ENCODE results near the gene ZDHHC18. TPM values are rescaled to one million over a fixed set of nuclear protein-coding genes. Genes with fewer than 3 reads are reported as not detected.

ZDHHC18 gene
- total RNA-seq, 4 donors from 2014 or later, result 14.1 to 28.4 (median 18.8) TPM

DNA sequence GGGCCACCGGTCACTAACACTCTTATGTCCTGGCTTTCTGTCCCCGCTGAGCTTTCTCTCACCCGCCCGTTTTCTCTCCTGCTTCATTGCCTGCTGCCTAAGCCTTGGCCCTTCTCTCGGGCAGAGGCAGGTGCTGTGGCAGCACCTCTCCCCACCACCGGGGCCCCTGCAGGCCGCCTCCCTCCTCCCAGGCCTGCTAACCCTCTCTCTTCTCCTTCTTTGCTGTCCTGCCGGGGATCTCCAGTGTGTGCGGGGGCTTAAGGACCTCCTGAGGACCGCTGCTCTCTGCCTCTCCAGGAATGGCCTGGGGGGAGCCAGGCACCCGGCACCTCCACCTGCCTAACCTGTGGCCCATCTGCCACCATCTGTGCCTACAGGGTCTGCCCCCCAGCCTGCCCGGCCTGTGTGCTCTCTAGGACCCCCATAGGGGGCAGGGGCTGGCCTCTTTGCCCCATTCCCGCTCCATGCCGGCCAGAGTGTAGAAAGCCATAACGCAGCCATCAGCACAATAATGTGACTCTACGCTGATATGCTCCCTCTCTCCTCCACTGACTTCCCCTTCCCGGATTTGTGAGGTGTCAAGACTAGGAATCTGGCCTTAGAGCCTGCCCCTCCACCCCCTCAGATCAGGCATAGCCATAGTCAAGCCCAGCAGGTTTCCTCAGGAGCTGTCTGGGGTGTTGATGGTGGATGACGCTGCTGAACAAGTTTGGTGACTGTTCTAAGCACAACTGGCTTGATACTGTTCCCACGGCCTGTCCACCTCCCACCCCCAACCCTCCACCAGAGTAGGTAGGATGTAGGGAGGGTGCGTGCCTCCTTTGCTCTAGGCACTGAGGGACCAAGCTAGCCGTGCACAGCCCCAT is 30.3 kb downstream of the ZDHHC18 start:
- TF ChIP-seq POLR2A (IDR thresholded peaks at IDR 0.05), result no peak
- TF ChIP-seq, protein P1, sequence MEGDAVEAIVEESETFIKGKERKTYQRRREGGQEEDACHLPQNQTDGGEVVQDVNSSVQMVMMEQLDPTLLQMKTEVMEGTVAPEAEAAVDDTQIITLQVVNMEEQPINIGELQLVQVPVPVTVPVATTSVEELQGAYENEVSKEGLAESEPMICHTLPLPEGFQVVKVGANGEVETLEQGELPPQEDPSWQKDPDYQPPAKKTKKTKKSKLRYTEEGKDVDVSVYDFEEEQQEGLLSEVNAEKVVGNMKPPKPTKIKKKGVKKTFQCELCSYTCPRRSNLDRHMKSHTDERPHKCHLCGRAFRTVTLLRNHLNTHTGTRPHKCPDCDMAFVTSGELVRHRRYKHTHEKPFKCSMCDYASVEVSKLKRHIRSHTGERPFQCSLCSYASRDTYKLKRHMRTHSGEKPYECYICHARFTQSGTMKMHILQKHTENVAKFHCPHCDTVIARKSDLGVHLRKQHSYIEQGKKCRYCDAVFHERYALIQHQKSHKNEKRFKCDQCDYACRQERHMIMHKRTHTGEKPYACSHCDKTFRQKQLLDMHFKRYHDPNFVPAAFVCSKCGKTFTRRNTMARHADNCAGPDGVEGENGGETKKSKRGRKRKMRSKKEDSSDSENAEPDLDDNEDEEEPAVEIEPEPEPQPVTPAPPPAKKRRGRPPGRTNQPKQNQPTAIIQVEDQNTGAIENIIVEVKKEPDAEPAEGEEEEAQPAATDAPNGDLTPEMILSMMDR (IDR thresholded peaks at IDR 0.05), result no peak
- H3K4me3 ChIP-seq (ENCODE audit: low read depth, poor library complexity, severe bottlenecking), result no peak overlapping the region
- intact Hi-C loops (cut with DNase I; ENCODE audit: low total_unique reads), result no loop called here
- 58 to 60% methylated on average over 21 of the region's 21 CpGs for WGBS, 2 donors
- no peak for DNase-seq (ENCODE audit: low spot score in 2 of 2)

DNA sequence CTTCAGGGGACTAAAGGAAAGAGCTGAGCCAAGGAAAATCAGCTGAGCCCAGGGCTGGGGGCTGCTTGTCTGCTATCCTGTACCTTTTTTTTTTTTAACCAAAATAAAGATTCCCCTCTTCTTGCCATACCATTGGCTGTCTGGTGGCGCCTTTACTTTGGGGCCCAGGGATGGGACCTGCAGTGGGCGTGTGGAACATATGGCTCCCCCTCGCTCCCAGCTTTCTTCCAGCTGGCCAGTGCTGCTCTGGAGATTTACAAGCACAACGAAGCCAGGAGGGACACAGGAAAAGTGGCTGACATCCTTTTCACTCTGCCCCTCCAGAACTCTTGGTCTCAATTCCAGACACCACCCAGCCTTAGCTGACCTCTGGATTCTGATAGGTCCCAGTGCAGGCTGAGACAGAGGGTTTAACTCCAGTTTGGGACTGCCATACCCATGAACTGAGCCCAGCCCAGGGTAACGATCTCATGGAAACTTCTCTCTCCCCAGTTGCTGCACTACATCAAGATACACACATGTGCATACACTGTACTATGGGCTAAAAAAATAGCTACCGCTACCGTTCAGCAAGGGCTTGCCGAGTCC is 31.1 kb downstream of the ZDHHC18 start:
- TF ChIP-seq, protein P1 (IDR thresholded peaks at IDR 0.05), result no peak
- no peak for TF ChIP-seq POLR2A (IDR thresholded peaks at IDR 0.05)
- WGBS, 2 donors, result 60 to 64% methylated on average over 8 of the region's 8 CpGs
- intact Hi-C loops (cut with DNase I; ENCODE audit: low total_unique reads), result no loop called here
- H3K4me3 ChIP-seq (ENCODE audit: low read depth, poor library complexity, severe bottlenecking), result no peak overlapping the region
- DNase-seq (ENCODE audit: low spot score in 2 of 2), result no peak

DNA sequence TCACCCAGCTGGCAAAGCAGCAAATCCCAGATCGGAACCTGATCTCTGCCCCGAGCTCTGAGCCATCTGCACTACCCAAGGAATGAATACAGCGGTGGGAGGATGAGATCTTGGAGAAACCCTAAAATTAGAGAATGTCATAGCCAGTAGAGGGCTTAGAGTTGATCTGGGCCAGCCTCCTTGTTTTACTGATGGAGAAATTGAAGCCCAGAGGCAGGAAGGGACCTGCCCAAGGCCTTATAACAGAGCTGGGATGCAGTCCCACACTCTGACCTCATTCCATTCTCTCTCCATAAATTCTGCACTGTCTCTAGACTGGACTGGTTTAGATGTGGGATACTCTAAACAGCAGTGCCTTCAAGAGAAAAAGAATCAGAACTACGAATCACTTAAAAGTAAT is 31.7 kb downstream of the ZDHHC18 start:
- no peak overlapping the region for H3K4me3 ChIP-seq (ENCODE audit: low read depth, poor library complexity, severe bottlenecking)
- no peak for TF ChIP-seq POLR2A (IDR thresholded peaks at IDR 0.05)
- TF ChIP-seq, protein P1 (IDR thresholded peaks at IDR 0.05), result no peak
- WGBS, 2 donors, result 34 to 55% methylated on average over 4 of the region's 4 CpGs
- DNase-seq (ENCODE audit: low spot score in 2 of 2), result no peak
- intact Hi-C loops (cut with DNase I; ENCODE audit: low total_unique reads), result no loop called here

DNA sequence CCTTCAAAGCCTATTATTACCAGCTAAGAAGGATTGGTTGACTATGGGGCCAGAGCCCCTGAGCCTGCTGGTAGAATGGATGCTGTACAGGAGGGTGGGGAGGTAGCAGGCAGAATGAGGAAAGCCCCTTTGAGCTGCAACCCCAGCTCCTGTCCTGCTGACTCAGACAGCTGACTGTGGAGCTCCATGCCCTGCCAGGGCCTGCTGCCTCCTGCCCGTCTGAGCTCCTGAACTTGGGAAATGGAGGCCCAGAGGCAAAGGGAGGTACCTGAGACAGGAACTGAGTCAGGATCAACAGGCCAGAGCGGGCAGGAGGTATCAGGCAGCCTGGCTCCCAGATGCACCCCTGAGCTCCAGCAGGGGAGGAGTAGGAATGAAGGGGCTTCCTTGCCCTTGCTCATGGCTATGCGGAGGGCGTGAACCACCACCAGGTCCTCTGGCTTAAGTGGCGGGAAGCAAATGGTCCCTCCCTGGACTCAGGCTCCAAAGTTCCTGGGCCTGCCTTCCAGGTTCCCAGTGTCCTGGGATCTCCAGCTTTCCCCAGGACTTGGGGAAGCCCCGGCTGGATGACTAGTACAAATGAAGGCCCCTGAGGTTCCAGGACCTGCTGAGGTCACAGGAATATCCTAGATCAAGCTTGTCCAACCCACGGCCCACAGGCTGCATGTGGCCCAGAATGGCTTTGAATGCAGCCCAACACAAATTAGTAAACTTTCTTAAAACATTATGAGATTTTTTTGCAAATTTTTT is 32.6 kb downstream of the ZDHHC18 start:
- no peak for DNase-seq (ENCODE audit: low spot score in 2 of 2)
- intact Hi-C loops (cut with DNase I; ENCODE audit: low total_unique reads), result no loop called here
- H3K4me3 ChIP-seq (ENCODE audit: low read depth, poor library complexity, severe bottlenecking), result no peak overlapping the region
- TF ChIP-seq POLR2A (IDR thresholded peaks at IDR 0.05), result no peak
- TF ChIP-seq, protein P1 (IDR thresholded peaks at IDR 0.05), result no peak
- 62 to 67% methylated on average over 6 to 7 of the region's 7 CpGs for WGBS, 2 donors

DNA sequence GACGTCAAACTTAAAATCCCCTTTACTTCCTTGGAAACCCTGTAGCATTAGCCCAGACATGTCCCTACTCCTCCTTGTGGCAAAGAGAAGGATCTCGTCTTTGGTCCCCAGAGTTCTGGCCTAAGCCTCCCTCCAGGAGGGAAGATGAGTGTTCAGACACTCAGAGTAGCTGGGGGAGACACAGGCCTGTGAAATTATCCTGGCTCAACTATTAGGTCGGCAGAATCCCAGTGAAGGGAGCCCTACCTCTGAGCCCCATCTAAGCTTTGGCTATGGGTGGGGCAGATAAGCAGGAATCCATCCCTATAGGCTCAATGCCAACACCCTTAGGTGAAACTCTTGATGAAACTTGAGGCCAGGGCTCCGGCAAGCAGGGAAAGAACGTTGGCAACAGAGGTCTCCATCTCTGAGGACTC is 34.8 kb downstream of the ZDHHC18 start:
- intact Hi-C loops (cut with DNase I; ENCODE audit: low total_unique reads), result no loop called here
- WGBS, 2 donors, result 47 to 50% methylated on average over 5 of the region's 5 CpGs
- DNase-seq (ENCODE audit: low spot score in 2 of 2), result no peak
- TF ChIP-seq, protein P1 (IDR thresholded peaks at IDR 0.05), result no peak
- no peak for TF ChIP-seq POLR2A (IDR thresholded peaks at IDR 0.05)
- H3K4me3 ChIP-seq (ENCODE audit: low read depth, poor library complexity, severe bottlenecking), result no peak overlapping the region

Measured in lower leg skin (tissue), 4 donors.